ENCODE results near the gene RAB3IL1. TPM values are rescaled to one million over a fixed set of nuclear protein-coding genes. Genes with fewer than 3 reads are reported as not detected.

Gene RAB3IL1
- total and polyA plus RNA-seq, 8 donors: 0.58 to 13.3 (median 10.1) TPM; not detected in 1

DNA sequence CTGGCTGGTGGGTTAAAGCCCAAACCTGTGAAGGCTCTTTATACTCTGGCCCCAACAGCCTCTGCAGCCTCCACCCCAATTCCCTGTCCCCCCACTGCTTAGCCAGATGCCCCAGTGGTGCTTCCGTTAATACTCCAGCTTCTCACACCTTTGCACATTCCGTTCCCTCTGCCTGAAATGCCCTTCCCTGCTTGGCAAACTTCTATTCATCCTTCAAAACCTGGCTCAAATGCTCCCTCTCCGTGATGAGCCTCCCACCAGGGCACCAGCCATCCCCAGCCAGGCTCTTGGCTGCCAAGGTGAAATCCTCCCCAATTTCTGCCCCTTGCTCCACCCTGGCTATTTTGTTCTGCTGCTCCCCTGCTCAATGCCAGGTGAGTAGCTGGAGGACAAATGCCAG is 13.5 kb downstream of the RAB3IL1 start:
- no peak for DNase-seq
- Histone ChIP-seq H3K27ac (peak overlapping the region in 1 of 5 donors; percentile 56), H3K36me3 (peaks cover 10 to 69% (median 52%) of the 10 kb centered on the region in 4 donors), H3K4me3 (peak overlapping the region in 3 of 4 donors; percentile 14 to 36 (median 26)), H3K9me3 (no peaks in the 10 kb centered on the region), H3K4me1 (peaks cover 0 to 22% (median 9%) of the 10 kb centered on the region in 4 donors), H3K27me3 (no peaks in the 10 kb centered on the region)
- intact Hi-C loops (cut with DNase I; ENCODE audit: low total_unique reads): loop anchor here (5.0 kb wide), 2 partner anchors 43 to 178 kb away; no protein-coding TSS in a partner anchor
- TF ChIP-seq, protein P1, sequence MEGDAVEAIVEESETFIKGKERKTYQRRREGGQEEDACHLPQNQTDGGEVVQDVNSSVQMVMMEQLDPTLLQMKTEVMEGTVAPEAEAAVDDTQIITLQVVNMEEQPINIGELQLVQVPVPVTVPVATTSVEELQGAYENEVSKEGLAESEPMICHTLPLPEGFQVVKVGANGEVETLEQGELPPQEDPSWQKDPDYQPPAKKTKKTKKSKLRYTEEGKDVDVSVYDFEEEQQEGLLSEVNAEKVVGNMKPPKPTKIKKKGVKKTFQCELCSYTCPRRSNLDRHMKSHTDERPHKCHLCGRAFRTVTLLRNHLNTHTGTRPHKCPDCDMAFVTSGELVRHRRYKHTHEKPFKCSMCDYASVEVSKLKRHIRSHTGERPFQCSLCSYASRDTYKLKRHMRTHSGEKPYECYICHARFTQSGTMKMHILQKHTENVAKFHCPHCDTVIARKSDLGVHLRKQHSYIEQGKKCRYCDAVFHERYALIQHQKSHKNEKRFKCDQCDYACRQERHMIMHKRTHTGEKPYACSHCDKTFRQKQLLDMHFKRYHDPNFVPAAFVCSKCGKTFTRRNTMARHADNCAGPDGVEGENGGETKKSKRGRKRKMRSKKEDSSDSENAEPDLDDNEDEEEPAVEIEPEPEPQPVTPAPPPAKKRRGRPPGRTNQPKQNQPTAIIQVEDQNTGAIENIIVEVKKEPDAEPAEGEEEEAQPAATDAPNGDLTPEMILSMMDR (IDR thresholded peaks at IDR 0.05): no peak
- TF ChIP-seq POLR2AphosphoS5 (IDR thresholded peaks at IDR 0.05) (no peak), POLR2A (IDR thresholded peaks at IDR 0.05) (no peak), EP300 (IDR thresholded peaks at IDR 0.05) (no peak)
- WGBS, 5 donors: 87 to 92% (median 91%) methylated on average over 3 of the region's 3 CpGs

DNA sequence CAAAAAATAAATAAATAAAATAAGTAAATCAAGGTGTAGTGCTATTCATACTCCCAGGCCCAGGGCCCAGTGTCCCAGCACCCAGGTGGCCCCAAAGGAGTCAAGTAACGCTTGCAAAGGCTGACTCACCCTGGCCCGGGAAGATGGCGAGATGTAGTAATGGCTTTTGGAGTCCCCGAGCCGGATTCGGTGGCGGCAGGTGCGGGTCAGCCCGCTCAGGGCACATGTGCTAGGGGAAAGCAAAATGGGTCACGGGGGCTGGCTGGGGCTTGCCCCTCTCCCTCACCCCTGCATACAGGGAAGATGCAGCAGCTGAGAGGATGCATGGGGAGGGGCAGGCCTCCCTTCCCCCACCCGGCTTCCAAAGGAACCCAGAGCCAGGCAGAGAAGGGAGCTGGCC is 15.1 kb downstream of the RAB3IL1 start:
- peaks cover 0 to 23% (median 12%) of the 10 kb centered on the region in 4 donors for H3K4me1 ChIP-seq
- H3K36me3 ChIP-seq: peaks cover 10 to 63% (median 52%) of the 10 kb centered on the region in 4 donors
- DNase-seq: no peak
- TF ChIP-seq POLR2A (IDR thresholded peaks at IDR 0.05) (no peak), EP300 (IDR thresholded peaks at IDR 0.05) (no peak), POLR2AphosphoS5 (IDR thresholded peaks at IDR 0.05) (no peak)
- TF ChIP-seq, protein P1 (IDR thresholded peaks at IDR 0.05): no peak
- no peaks in the 10 kb centered on the region for H3K27me3 ChIP-seq
- 84 to 94% (median 91%) methylated on average over 10 to 11 of the region's 11 CpGs for WGBS, 5 donors
- H3K4me3 ChIP-seq: no peak overlapping the region
- no peaks in the 10 kb centered on the region for H3K9me3 ChIP-seq
- H3K27ac ChIP-seq: no peak overlapping the region
- intact Hi-C loops (cut with DNase I; ENCODE audit: low total_unique reads): loop anchor here (5.0 kb wide), 2 partner anchors 45 to 180 kb away; no protein-coding TSS in a partner anchor

DNA sequence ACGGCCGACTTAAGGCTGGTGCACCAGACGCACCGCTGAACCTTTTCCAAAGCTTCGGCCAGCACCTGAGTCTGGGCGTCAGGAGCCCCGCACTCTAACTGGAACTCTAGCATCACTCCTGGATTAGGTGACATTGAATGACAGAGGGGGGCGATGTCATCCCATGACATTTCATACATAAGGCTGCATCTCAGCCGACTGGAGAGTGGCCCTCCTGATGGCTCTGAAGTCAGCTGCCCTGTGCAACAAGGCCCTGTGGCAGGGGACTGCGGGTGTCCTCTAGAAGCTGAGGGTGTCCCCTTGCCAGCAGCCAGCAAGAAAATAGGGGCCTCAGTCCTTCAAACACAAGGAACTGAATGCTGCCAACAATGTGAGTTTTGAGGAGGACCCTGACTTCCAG is 16.0 kb downstream of the RAB3IL1 start:
- H3K4me1 ChIP-seq: peaks cover 0 to 23% (median 12%) of the 10 kb centered on the region in 4 donors
- no peak for DNase-seq
- H3K27me3 ChIP-seq: no peaks in the 10 kb centered on the region
- 83 to 91% (median 90%) methylated on average over 5 to 10 of the region's 10 CpGs for WGBS, 5 donors
- no peak overlapping the region for H3K27ac ChIP-seq
- intact Hi-C loops (cut with DNase I; ENCODE audit: low total_unique reads): loop anchor here (5.0 kb wide), 2 partner anchors 46 to 181 kb away; no protein-coding TSS in a partner anchor
- no peak overlapping the region for H3K4me3 ChIP-seq
- peaks cover 9 to 53% (median 46%) of the 10 kb centered on the region in 4 donors for H3K36me3 ChIP-seq
- H3K9me3 ChIP-seq: no peaks in the 10 kb centered on the region
- TF ChIP-seq POLR2AphosphoS5 (IDR thresholded peaks at IDR 0.05): no peak
- no peak for TF ChIP-seq POLR2A (IDR thresholded peaks at IDR 0.05)
- TF ChIP-seq, protein P1 (IDR thresholded peaks at IDR 0.05): no peak
- no peak for TF ChIP-seq EP300 (IDR thresholded peaks at IDR 0.05)

DNA sequence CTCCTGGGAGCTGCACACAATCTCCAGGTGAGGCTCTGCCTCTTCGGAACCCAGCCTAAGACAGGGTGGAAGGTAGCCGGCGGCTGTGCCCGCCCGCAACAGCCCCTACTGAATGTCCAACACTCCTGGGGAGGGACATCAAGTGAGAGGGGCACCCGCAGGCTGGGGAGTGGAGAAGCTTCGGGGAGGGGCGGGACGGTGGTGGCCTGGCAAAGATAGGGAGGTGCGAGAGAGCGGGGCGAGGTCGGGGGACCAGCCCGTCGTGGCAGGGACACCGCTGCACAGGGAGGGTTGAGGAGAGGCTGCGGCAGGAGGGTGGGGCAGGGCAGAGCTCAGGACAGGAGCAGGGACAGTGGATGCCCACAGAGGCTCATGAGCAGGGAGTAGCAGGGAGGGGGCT is 17.1 kb downstream of the RAB3IL1 start:
- H3K27me3 ChIP-seq: no peaks in the 10 kb centered on the region
- TF ChIP-seq, protein P1 (IDR thresholded peaks at IDR 0.05): no peak
- TF ChIP-seq EP300 (IDR thresholded peaks at IDR 0.05) (no peak), POLR2AphosphoS5 (IDR thresholded peaks at IDR 0.05) (no peak), POLR2A (IDR thresholded peaks at IDR 0.05) (no peak)
- no peaks in the 10 kb centered on the region for H3K9me3 ChIP-seq
- intact Hi-C loops (cut with DNase I; ENCODE audit: low total_unique reads): loop anchor here (5.0 kb wide), 2 partner anchors 47 to 182 kb away; no protein-coding TSS in a partner anchor
- WGBS, 5 donors: 85 to 91% (median 88%) methylated on average over 17 of the region's 17 CpGs
- H3K4me3 ChIP-seq: no peak overlapping the region
- no peak for DNase-seq
- peaks cover 0 to 43% (median 35%) of the 10 kb centered on the region in 4 donors for H3K36me3 ChIP-seq
- no peak overlapping the region for H3K27ac ChIP-seq
- peaks cover 0 to 23% (median 12%) of the 10 kb centered on the region in 4 donors for H3K4me1 ChIP-seq

All from stomach (tissue), 9 donors.